IMR-90 (cell line): Measurements from ENCODE around the gene PLA2G4D.

Experiments used
- CEBPB ChIP-seq: IDR thresholded peaks from 2 replicates; pipeline ENCODE4 v1.6.1; 2012; ENCODE audit warnings: low read depth, low read length, improper control_type of control experiment
- FOS ChIP-seq: fragments of 150-350 bp; IDR thresholded peaks from 2 replicates; pipeline ENCODE4 v1.6.1; 2016; ENCODE audit warnings: low read depth, low read length
- NFE2L2 ChIP-seq: fragments of 150-350 bp; IDR thresholded peaks from 2 replicates; pipeline ENCODE4 v1.6.1; 2016; ENCODE audit warnings: low read depth, mild to moderate bottlenecking, low read length
- POLR2A ChIP-seq: IDR thresholded peaks from 2 replicates; pipeline ENCODE4 v1.6.1; 2012; ENCODE audit warnings: mild to moderate bottlenecking, low read depth, low read length
- RFX5 ChIP-seq: IDR thresholded peaks from 2 replicates; pipeline ENCODE4 v1.8.0; 2012; ENCODE audit warnings: low read depth, mild to moderate bottlenecking, low read length, moderate library complexity
- SMC3 ChIP-seq: fragments of 150-350 bp; IDR thresholded peaks from 2 replicates; pipeline ENCODE4 v1.6.1; 2016; ENCODE audit warnings: low read depth, mild to moderate bottlenecking, antibody characterized with exemption, low read length, moderate library complexity
- TF ChIP-seq, protein P1 (sequence below): conservative IDR thresholded peaks from 2 replicates; pipeline ENCODE4 v1.5.1; 2012; ENCODE audit warnings: mild to moderate bottlenecking, low read depth, low read length, improper control_type of control experiment
- TF ChIP-seq, protein P2 (sequence below): fragments of 150-350 bp; IDR thresholded peaks from 2 replicates; pipeline ENCODE4 v1.6.1; 2016; ENCODE audit warnings: low read depth, mild to moderate bottlenecking, low read length, moderate library complexity, borderline replicate concordance

DNA sequence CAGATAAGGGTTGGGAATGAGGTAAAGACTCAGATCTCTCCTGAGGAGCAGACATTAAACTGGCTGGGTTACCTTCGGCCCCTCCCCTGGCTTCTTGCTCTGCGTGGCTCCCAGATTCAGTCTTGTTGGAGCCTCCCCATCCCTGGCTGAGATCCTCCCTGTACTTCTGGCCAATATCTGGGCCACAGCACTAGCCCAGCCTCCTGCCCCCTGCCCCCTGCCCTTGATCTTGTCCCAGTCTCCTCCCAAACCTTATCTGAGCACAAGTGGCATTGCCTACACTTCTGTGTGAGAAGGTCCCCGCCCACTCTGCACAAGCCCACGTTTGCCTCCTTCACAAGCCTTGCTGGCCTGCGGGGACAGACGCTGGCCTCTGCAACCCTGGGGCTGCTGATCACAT, 45.2 kb upstream of the PLA2G4D start:
- TF ChIP-seq, protein P1, sequence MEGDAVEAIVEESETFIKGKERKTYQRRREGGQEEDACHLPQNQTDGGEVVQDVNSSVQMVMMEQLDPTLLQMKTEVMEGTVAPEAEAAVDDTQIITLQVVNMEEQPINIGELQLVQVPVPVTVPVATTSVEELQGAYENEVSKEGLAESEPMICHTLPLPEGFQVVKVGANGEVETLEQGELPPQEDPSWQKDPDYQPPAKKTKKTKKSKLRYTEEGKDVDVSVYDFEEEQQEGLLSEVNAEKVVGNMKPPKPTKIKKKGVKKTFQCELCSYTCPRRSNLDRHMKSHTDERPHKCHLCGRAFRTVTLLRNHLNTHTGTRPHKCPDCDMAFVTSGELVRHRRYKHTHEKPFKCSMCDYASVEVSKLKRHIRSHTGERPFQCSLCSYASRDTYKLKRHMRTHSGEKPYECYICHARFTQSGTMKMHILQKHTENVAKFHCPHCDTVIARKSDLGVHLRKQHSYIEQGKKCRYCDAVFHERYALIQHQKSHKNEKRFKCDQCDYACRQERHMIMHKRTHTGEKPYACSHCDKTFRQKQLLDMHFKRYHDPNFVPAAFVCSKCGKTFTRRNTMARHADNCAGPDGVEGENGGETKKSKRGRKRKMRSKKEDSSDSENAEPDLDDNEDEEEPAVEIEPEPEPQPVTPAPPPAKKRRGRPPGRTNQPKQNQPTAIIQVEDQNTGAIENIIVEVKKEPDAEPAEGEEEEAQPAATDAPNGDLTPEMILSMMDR, result no peak
- TF ChIP-seq, protein P2, sequence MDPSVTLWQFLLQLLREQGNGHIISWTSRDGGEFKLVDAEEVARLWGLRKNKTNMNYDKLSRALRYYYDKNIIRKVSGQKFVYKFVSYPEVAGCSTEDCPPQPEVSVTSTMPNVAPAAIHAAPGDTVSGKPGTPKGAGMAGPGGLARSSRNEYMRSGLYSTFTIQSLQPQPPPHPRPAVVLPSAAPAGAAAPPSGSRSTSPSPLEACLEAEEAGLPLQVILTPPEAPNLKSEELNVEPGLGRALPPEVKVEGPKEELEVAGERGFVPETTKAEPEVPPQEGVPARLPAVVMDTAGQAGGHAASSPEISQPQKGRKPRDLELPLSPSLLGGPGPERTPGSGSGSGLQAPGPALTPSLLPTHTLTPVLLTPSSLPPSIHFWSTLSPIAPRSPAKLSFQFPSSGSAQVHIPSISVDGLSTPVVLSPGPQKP, result no peak
- TF ChIP-seq POLR2A (no peak), FOS (no peak), CEBPB (no peak), NFE2L2 (no peak), SMC3 (no peak), RFX5 (no peak)
